Lower leg skin (tissue), 4 donors: ENCODE data around the gene CCDC57. TPM values are rescaled to one million over a fixed set of nuclear protein-coding genes. Genes with fewer than 3 reads are reported as not detected.

Experiments used
- DNase-seq, 2 donors: peaks; one replicate each; pipeline ENCODE4 v3.0.0-alpha.2; 2019; ENCODE audit warnings: low spot score in 2 of 2
- H3K4me3 ChIP-seq: fragments of 200-600 bp; sonication (generic); 2 replicates; pipeline ENCODE4 v1.5.1; 2017; ENCODE audit warnings: mild to moderate bottlenecking, low read depth; ENCODE audit not compliant: poor library complexity, severe bottlenecking
- CTCF ChIP-seq, 3 donors: fragments of 450-650 bp; IDR thresholded peaks; one replicate each; pipeline ENCODE4 v1.5.1; 2016; ENCODE audit warnings: antibody characterized with exemption in 3 of 3, mild to moderate bottlenecking in 3 of 3, moderate library complexity in 2 of 3
- POLR2A ChIP-seq, 2 donors: fragments of 450-650 bp; IDR thresholded peaks; one replicate each; pipeline ENCODE4 v1.6.1; 2016 to 2017; ENCODE audit warnings: antibody characterized with exemption in 2 of 2, mild to moderate bottlenecking in 1 of 2, moderate library complexity in 1 of 2
- WGBS, 2 donors: methylation state at CpG; one replicate each; pipeline ENCODE4 v1.1.5; 2018; 5-methylcytosine and 5-hydroxymethylcytosine counted together
- intact Hi-C: fragments of 100-400 bp; cut with DNase I; formaldehyde crosslinking; loops from one replicate; pipeline ENCODE4 v1.15.0; 2023; ENCODE audit warnings: low total_unique reads
- total RNA-seq, 4 donors: library from RNA; depleted of rRNA; stranded (reverse); fragments of >200 nt; gene quantifications; one replicate each; pipeline ENCODE4 v1.1.0, GENCODE V29; 2016

Gene CCDC57
- total RNA-seq, 4 donors from 2014 or later: 16.0 to 33.5 (median 31.5) TPM

GRCh38 chr17:82092094-82092586 lies 120.5 kb downstream of the CCDC57 start:
- H3K4me3 ChIP-seq: no peak overlapping the region
- DNase-seq: no peak
- TF ChIP-seq CTCF (IDR thresholded peaks at IDR 0.05): no peak
- TF ChIP-seq POLR2A (IDR thresholded peaks at IDR 0.05): no peak
- intact Hi-C loops: no loop called here
- 92 to 94% methylated on average over 23 of the region's 23 CpGs for WGBS, 2 donors

- DNase-seq: no peak
- WGBS, 2 donors: 92 to 97% methylated on average over 33 to 35 of the region's 37 CpGs
- intact Hi-C loops: no loop called here
- no peak for TF ChIP-seq POLR2A (IDR thresholded peaks at IDR 0.05)
- no peak for TF ChIP-seq CTCF (IDR thresholded peaks at IDR 0.05)
- H3K4me3 ChIP-seq: no peak overlapping the region
Measured at GRCh38 chr17:82091264-82092066, 121.2 kb downstream of the CCDC57 start.

- no peak for DNase-seq
- H3K4me3 ChIP-seq: no peak overlapping the region
- TF ChIP-seq POLR2A (IDR thresholded peaks at IDR 0.05) (no peak), CTCF (IDR thresholded peaks at IDR 0.05) (no peak)
- intact Hi-C loops: no loop called here
- WGBS, 2 donors: 91 to 96% methylated on average over 27 to 29 of the region's 29 CpGs
Measured at GRCh38 chr17:82090549-82091263, 121.9 kb downstream of the CCDC57 start.

- 91% methylated on average over 7 to 10 of the region's 29 CpGs for WGBS, 2 donors
- H3K4me3 ChIP-seq: no peak overlapping the region
- intact Hi-C loops: no loop called here
- no peak for TF ChIP-seq POLR2A (IDR thresholded peaks at IDR 0.05)
- no peak for TF ChIP-seq CTCF (IDR thresholded peaks at IDR 0.05)
- no peak for DNase-seq
Measured at GRCh38 chr17:82089723-82090548, 122.7 kb downstream of the CCDC57 start.

- TF ChIP-seq POLR2A (IDR thresholded peaks at IDR 0.05) (no peak), CTCF (IDR thresholded peaks at IDR 0.05) (no peak)
- intact Hi-C loops: no loop called here
- no peak overlapping the region for H3K4me3 ChIP-seq
- DNase-seq: no peak
- WGBS, 2 donors: 87 to 93% methylated on average over 31 to 38 of the region's 47 CpGs
Measured at GRCh38 chr17:82088838-82089722, 123.6 kb downstream of the CCDC57 start.
